Cardiac fibroblast (primary cell): ENCODE results near the gene CDK6.

Source experiments
- DNase-seq, 2 donors: peaks; one replicate each; pipeline versions ENCODE4 v3.0.0 to v3.0.0-alpha.2; 2010; ENCODE audit warnings: low read depth in 2 of 2
- H3K4me3 ChIP-seq, 2 donors: replicated peaks in 1 of 2; 1 replicate in 1 of 2; 2 replicates in 1 of 2; pipeline ENCODE4 v1.5.1; 2011; ENCODE audit warnings: low read depth in 2 of 2, low read length in 2 of 2, mild to moderate bottlenecking in 2 of 2, moderate library complexity in 1 of 2
- TF ChIP-seq, protein P1 (sequence below): IDR thresholded peaks from one replicate; pipeline ENCODE4 v1.5.1; 2011; ENCODE audit warnings: low read depth, mild to moderate bottlenecking, low read length, inconsistent platforms

The CDK6 gene

DNA sequence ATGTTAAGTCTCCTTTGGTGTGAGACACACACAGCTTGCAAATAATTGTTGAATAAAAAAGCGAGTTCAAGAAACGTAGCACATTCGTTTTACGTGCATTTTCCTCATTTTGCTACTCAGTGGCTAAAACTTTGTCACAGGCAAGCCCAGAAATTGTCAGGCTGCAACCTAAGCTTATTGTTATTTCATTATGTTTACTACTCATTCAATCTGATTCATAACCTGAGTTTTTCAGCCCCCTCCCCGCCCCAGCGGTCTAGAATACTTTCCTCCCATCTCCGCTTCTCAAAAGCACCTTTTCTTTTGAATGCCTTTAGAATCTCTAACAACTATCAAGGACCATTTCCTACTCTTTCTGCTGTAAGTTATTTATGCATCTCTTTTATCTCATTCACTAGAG lies 247.3 kb downstream of the CDK6 start:
- H3K4me3 ChIP-seq: peak overlapping the region; percentile 87 to 94
- peak in 1 of 2 donors; percentile 4 for DNase-seq
- TF ChIP-seq, protein P1, sequence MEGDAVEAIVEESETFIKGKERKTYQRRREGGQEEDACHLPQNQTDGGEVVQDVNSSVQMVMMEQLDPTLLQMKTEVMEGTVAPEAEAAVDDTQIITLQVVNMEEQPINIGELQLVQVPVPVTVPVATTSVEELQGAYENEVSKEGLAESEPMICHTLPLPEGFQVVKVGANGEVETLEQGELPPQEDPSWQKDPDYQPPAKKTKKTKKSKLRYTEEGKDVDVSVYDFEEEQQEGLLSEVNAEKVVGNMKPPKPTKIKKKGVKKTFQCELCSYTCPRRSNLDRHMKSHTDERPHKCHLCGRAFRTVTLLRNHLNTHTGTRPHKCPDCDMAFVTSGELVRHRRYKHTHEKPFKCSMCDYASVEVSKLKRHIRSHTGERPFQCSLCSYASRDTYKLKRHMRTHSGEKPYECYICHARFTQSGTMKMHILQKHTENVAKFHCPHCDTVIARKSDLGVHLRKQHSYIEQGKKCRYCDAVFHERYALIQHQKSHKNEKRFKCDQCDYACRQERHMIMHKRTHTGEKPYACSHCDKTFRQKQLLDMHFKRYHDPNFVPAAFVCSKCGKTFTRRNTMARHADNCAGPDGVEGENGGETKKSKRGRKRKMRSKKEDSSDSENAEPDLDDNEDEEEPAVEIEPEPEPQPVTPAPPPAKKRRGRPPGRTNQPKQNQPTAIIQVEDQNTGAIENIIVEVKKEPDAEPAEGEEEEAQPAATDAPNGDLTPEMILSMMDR: no peak

- DNase-seq: peak; percentile 12 to 33
Measured at GRCh38 chr7:92588561-92588960, 247.8 kb downstream of the CDK6 start.

GRCh38 chr7:92586841-92587240 lies 249.5 kb downstream of the CDK6 start:
- no peak for DNase-seq
- H3K4me3 ChIP-seq: no peak overlapping the region
- TF ChIP-seq, protein P1: no peak

More at GRCh38 chr7:92588561-92588960, 247.8 kb downstream of the CDK6 start:
- TF ChIP-seq, protein P1: no peak
- peak overlapping the region; percentile 87 to 94 for H3K4me3 ChIP-seq

DNA sequence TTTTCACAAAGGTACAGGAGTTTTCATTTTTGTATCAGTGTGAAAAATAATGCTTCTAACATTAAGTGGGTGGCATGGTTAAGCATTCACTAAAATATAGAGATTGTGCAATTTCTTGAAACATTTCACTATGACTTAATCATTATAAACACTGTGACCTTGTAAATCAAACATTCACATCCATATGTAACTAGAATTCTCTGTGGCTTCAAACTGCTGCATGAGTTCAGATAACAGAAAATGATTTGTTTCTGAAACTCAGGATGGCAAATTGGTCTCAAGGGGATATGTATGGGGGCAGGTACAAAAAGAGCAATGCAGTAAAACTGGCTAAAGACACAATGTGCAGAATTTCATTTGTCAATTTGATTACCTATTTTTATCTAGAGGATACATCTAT lies 250.0 kb downstream of the CDK6 start:
- no peak overlapping the region for H3K4me3 ChIP-seq
- TF ChIP-seq, protein P1: no peak
- DNase-seq: peak; percentile 24 to 52

GRCh38 chr7:92584953-92585352 lies 251.4 kb downstream of the CDK6 start:
- no peak overlapping the region for H3K4me3 ChIP-seq
- TF ChIP-seq, protein P1: no peak
- DNase-seq: peak; percentile 13 to 49

DNA sequence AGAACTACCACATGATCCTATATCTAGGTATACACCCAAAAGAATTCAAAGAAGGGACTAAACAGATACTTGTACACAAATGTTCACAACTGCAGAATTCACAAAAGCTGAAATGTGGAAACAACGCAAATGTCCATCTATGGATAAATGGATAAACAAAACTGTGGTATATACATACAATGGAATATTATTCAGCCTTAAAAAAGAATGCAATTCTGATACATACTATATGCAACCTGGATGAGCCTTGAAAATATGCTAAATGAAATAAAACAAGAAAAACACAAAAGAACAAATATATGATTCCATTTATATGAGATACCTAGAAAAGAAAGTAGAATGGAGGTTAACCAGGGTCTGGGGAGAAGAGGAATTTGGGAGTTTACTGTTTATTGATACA lies 253.4 kb downstream of the CDK6 start:
- TF ChIP-seq, protein P1: no peak
- H3K4me3 ChIP-seq: no peak overlapping the region
- DNase-seq: no peak

- TF ChIP-seq, protein P1: no peak
- H3K4me3 ChIP-seq: no peak overlapping the region
- no peak for DNase-seq
Measured at GRCh38 chr7:92576296-92576695, 260.1 kb downstream of the CDK6 start.
